Measurements from ENCODE around the gene GLUD1.
"Not testable (repeated sequence)": the region's sequence is repeated elsewhere in the genome, so short reads cannot be mapped to it uniquely, and the experiment has no call there.

The GLUD1 gene

GRCh38 chr10:87090779-87091178, 3.9 kb downstream of the GLUD1 start:
- no peak for DNase-seq (ENCODE audit: low read depth in 2 of 2)

DNA sequence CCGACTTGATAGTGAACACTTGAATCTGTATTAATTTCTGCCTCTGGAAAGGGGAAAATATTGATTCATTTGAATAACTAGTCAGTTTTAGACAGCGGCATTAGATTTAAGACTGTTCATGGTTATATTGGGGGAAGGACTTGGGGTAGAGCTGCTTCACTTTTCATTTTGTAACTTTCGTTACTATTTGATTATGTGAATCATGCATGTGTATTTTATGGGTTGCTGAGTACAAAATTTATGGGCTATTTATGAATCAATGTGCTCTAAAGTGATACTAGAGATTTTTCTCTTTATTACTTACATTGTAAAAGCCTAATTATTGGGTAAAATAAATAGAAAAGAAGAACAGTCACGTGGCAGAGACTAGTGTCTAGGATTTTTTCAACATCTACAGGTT, 4.9 kb downstream of the GLUD1 start:
- DNase-seq (ENCODE audit: low read depth in 2 of 2): no peak

DNA sequence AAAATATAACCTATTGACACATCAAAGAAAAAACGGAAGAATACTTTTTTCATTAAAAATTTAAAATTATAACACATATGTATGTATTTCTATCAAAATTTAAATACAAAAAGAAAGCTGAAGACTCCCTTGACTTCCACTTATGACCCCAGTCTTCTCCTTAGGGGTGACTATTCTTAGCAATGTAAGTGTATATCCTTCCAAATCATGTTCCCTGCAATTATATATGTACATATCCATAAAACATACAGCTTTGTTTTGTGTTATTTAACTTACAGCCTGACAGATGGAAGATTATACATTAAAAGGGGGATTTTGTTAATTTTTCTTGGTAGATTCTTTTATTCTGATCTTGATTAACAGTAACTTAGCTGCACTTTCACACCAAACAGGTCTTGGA, 9.1 kb downstream of the GLUD1 start:
- DNase-seq (ENCODE audit: low read depth in 2 of 2): no peak

DNA sequence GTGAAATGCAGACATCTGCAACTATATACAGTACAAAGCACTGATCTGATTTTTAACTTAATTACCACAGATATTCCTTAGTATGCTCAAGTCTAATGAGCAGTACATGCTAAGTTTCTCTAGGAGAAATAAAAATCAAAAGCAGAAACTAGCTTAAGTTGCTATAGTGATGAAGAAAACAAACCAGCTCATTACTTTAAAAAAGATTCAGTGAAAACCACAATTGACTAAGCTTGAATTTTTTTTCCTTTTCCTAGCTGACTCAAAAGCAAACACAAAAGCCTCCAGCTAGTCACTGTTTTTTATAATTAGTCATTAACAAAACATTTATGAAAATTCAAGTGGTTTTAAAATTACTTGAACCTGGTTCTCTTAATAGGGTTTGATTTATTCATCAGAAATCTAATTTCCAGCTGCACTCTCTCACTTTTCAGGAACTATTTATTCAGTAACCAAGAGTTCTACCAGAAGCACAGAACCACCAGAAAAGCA, 10.3 kb downstream of the GLUD1 start:
- DNase-seq (ENCODE audit: low read depth in 2 of 2): not testable (repeated sequence)

GRCh38 chr10:87083576-87084290, 10.9 kb downstream of the GLUD1 start:
- DNase-seq (ENCODE audit: low read depth in 2 of 2): not testable (repeated sequence)

- not testable (repeated sequence) for DNase-seq (ENCODE audit: low read depth in 2 of 2)
These were observed 12.4 kb downstream of the GLUD1 start for GRCh38 chr10:87082219-87082618.

GRCh38 chr10:87081574-87081973, 13.1 kb downstream of the GLUD1 start:
- not testable (repeated sequence) for DNase-seq (ENCODE audit: low read depth in 2 of 2)

- not testable (repeated sequence) for DNase-seq (ENCODE audit: low read depth in 2 of 2)
These were observed 14.0 kb downstream of the GLUD1 start for GRCh38 chr10:87080621-87081020.

- DNase-seq (ENCODE audit: low read depth in 2 of 2): no peak
These were observed 15.4 kb downstream of the GLUD1 start for GRCh38 chr10:87079106-87079836.

- DNase-seq (ENCODE audit: low read depth in 2 of 2): not testable (repeated sequence)
These were observed 18.2 kb downstream of the GLUD1 start for GRCh38 chr10:87076421-87076820.

DNA sequence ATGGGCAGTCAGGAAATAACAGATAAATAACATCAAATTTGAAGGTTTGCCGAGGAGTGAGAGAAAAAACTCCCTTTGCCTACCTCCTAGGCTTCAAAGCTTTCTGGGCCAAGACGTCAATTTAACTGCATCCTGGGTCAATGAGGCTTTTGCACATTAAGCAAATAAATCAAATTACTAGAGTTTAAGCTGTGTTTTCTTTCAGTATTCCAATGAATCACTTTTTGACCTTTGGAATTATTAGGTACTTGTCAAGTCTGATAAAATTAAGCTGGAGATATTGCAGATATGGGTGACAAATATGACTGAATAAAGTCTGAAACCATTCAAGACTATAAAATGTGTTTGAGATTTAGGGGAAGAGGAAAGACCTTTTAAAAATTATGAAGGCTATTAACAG, 22.2 kb downstream of the GLUD1 start:
- DNase-seq (ENCODE audit: low read depth in 2 of 2): no peak

DNA sequence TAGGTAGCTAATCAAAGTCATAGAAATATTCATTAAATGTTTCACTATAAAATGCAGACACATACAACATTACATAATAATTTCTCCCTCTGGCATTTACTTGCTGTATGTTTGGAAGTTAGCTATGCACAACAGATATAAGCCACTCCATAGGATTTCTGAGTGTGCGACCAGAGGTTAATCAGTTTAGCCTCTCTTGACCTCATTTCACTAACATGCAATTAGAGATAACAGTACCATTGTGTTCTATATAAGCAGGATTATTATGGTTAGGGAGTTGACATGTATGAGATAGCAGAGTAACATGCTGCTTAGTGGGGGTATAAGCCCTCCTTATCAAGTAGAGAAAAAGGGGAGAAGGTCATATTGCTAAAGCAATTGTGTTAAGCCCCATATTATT, 26.4 kb downstream of the GLUD1 start:
- no peak for DNase-seq (ENCODE audit: low read depth in 2 of 2)

DNA sequence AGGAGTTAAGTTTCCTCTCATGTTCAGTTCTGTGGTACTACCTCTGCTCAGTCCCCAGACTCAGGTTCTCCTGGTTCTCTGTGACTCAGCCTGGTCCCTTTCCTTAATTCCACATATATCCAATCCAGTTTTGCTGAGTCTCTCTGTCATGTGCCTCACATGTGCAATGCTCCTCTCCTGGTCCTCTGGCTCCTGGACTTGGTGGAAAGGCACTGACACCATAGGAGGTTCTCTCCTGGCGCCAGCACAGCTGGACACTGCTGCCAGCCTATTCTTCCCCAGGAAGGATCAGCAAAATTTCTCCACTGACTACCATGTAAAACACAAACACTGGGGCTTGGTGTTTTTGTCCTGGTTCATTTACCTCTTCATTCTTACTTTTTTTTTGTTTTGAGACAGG, 27.8 kb downstream of the GLUD1 start:
- no peak for DNase-seq (ENCODE audit: low read depth in 2 of 2)

- DNase-seq (ENCODE audit: low read depth in 2 of 2): no peak
These were observed 28.5 kb downstream of the GLUD1 start for GRCh38 chr10:87066178-87066577.

GRCh38 chr10:87064651-87065050, 30.0 kb downstream of the GLUD1 start:
- DNase-seq (ENCODE audit: low read depth in 2 of 2): no peak

DNA sequence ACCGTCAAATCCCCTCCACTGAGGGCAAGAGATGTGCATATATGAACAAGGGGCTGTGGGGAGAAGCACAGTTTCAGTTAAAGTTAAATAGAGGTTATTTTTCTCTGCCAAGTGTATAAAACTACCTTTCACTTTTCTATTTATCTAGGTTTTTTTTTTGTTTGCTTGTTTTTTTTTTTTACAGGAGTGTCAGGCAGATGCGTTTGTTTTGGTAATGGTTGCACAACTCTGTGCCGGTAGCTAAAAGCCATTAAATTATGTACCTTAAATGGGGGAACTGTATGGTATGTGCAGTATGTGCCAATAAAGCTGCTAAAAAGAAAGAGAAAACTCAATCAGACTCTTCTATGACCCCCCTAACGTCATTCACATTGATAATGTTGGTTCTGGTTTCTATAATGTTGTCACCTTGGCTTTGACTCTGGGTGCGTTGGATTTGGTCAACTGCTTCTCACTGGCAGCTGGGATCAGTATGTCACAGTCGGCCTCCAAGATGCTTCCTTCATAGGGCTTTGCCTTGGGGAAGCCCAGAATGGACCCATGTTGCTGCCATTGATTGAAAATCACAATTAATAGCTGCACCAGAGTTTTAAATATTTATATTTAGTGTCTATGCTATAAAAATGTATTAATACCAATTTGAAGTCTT, 34.2 kb downstream of the GLUD1 start:
- no peak for DNase-seq (ENCODE audit: low read depth in 2 of 2)

- DNase-seq (ENCODE audit: low read depth in 2 of 2): no peak
These were observed 35.2 kb downstream of the GLUD1 start for GRCh38 chr10:87059401-87059800.

DNA sequence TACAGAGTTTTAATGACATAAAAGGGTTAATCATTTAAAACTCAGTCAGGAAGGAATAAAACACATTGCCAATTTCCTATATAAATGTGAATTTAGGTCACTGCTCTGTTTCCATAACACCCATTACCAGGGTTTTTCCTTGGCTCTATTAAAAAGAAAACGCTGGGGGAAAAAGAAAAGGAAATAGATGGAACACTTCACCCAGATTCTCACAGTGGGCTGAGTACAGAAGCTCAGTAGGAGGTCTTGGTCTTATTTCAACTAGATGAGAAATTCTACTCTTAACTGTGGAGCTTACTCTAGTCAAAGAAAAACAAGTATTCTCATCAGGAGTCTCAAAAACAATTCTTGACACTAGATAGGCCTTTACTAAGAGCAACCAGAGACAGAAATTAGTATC, 36.5 kb downstream of the GLUD1 start:
- no peak for DNase-seq (ENCODE audit: low read depth in 2 of 2)

DNA sequence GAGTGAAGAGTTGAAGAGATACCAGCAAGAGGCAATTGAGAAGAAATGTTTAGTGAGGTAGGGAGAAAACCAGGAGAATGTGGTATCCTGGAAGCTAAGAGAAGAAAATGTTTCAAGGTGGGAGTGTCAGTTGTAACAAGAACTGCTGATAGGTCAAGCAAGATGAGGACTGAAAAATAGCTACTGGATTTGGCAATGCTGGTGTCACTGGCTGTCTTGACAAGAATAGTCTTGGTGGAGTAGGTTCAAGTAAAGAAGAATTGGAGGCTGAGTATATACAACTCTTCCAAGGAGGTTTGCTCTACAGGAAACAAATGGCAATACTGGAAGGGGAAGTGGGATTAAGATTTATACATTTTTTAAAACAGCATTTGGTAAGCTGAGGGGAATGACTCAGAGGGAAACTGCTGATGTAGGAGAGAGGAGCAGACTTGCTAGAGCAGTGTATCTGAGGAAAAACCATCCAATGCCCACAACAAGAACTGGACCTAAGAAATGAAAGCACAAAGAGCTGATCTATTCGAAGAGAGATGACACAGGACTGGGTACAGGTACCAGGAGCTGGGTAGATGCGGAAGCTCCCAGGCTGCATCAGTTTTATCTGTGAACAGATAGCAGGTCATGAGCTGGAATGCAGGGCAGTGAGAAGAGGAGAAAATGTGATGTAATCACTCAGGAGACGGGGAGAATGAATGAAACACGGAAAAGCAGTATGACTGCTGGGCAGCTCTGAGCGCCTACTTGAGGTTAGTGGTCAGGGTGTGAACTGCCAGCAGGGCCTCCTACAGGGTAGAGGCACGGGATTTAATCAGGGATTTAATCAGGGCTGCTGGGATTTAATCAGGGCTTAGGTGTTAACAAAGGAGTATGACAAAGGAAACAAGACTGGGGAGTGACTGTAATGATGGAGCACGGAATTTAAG, 40.0 kb downstream of the GLUD1 start:
- DNase-seq (ENCODE audit: low read depth in 2 of 2): no peak

DNA sequence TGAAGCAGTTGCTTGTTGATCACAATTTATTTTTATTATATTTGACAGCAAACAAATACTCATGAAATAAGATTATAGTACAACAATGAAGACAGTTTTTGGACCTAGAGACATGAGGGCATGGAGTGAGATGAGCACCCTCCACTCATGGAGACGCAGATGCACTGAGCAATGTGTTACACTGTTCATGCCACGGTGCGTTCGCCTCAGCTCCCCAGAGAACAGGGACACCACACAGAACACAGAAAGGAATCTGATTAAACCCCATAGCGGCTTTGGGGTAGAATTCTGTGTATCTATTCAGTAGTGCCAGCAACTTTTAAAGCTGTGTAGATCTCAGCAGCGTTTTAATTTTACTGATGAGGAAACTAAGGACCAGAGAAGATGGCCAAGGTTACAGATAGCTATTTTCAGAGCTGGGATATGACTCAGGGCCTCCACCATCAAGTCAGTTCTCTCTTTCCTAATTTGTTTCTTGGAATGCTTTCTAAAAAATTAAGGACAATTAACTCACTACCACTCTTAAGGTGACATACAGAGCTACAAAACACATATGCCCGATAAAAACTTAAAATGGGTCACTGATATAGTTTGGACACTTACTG, 41.0 kb downstream of the GLUD1 start:
- DNase-seq (ENCODE audit: low read depth in 2 of 2): no peak

GRCh38 chr10:87053111-87053510, 41.5 kb downstream of the GLUD1 start:
- no peak for DNase-seq (ENCODE audit: low read depth in 2 of 2)

All from stimulated activated CD8-positive, alpha-beta memory T cell treated with anti-CD3 and anti-CD28 coated beads, Interleukin-7, amount 100 ng/mL, for 4 hours (primary cell).